GM23248 (cell line): ENCODE measurements around the gene PRAMEF5.
"Not testable (repeated sequence)": the region's sequence is repeated elsewhere in the genome, so short reads cannot be mapped to it uniquely, and the experiment has no call there.

Source experiments
- EZH2 ChIP-seq: fragments of 200-600 bp; sonication (generic); IDR thresholded peaks from 2 replicates; pipeline ENCODE4 v1.6.1; 2018; ENCODE audit warnings: antibody characterized with exemption, mild to moderate bottlenecking; ENCODE audit not compliant: insufficient read depth, poor library complexity, severe bottlenecking
- EZH2phosphoT487 ChIP-seq: fragments of 200-600 bp; sonication (generic); IDR thresholded peaks from 2 replicates; pipeline ENCODE4 v1.6.1; 2018; ENCODE audit warnings: antibody characterized with exemption, moderate library complexity, mild to moderate bottlenecking, low read depth; ENCODE audit not compliant: insufficient read depth

DNA sequence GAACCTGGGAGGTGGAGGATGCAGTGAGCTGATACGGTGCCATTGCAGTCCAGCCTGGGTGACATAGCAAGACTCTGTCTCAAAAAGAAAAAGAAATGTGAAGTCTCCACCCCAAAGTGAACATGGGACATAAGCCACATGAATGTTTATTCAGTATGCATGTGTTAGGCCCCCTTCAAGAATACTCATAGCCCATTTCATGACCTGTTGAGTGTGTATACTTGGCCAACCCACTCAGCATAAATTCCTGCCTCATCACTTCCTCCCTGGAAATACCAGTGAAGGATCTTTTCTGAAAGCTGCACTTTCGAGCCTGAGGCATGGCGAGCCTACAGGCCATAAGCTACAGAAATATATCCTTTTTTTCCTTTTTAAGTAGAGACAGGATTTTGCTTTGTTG is 34.8 kb upstream of the PRAMEF5 start:
- TF ChIP-seq EZH2phosphoT487, EZH2: not testable (repeated sequence)
